GM18909 (cell line): ENCODE results near the gene RAD51B.

ENCODE experiments used
- ATAC-seq: cut with Tn5 transposase; IDR thresholded peaks from one replicate; pipeline ENCODE4 v1.9.1; 2021; ENCODE audit warnings: mild to moderate bottlenecking; ENCODE audit not compliant: unreplicated experiment, poor library complexity

Gene RAD51B

DNA sequence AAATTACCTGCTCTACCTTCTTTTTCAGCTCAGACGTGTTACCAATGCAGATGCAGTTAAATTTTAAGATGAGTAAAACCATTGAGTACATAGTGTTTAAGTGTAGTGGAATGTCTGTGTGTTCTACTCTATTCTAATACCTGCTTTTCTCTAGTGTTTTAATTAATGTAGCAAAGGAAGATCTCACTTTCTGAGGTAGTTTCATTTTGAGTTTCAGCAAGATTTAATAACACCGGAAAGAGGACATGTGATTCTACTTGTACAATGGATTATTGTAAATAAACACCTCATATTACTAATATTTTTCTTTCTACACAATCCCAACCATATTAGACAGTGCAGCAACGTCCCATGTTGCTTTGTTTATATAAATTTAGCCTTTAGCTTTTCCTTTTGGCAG is 315.4 kb downstream of the RAD51B start:
- no peak for ATAC-seq

DNA sequence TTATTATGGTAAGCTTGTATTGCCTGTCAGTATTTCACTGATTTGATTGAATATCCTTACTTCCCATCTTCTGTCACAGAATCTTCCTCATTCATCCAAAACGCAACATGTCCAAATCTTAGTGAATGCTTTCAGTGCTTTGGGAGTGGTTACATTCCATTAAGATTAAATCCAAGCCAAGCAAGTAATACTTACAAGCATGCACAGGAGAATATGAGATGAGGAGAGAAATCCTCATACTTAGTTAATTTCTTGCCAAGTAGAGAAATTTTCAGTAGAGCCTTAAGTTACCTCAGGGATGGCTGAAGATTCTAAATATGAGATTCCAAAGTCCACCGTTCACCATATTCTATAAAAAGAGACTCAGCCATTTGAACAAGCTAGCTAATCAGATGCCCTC is 316.0 kb downstream of the RAD51B start:
- no peak for ATAC-seq

DNA sequence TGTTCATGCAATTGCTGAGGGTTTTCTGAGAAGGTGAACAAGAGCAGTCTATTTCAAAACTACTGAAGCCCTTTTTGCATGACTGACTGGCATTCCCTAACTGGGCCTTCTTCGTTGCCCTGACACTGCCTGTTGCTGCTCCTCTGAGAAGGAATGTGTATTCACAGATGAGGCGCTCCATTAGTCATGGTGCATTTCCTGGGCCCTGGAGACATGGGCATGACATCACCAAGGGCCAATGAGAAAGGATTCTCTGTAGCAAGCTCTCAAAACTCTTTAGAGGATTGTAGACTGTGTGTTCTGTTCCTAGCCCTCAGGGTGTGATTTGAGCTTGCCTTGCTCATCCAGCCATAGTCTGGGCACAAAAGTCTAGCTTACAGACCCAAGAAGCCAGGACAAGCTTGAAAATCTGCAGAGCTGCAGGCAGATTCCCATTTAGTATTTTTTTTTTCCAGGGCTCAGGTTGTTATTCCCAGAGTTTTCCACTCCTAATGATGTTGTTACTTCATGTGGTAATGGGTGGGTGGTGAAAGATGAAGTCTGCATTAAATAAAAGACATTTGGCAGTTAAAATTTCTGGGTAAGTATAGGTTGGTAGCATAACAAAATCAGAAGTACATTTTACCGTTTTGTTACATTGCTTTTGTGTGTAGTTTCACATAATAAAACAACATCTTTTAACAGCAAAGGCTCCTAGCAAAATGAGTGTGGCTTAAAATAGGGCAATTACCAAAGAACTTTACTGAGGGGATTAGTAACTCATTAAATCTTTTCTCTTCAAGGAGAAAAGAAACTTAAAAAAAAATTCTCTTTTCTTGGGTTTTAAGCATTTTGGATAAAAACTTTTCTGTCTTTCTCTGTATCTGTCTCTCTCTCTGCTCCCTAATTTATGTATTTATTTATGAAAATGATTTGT is 318.4 kb downstream of the RAD51B start:
- no peak for ATAC-seq

DNA sequence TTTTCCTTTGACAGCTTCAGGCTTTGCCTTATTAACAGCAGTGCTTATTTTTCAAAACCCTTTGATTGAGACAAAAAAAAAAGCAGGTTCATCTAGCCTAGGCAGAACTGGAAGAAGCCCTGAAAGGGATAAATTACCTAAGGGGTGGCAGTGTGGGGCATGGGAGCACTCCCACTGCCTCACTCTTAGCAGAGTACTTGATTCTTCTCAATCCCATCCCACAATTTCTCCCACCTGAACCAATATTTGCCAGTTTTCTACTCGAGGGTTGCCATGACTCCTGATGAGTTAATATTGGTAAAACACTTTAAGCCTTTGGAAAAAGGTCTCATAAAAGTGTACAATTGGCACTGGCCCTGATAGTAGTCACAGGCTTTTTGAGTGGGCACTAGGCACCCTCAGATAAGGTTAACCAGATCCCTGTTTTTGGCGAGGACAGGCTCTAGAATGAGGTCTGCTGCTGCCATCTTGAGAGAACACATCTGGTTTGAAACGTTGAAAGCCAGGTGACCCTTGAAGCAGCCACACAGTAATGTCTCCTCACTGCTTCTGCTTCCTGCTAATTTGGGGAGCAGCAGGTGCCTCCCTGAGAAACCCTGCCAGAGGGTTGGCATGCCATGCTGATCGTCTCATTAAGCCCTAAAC is 320.0 kb downstream of the RAD51B start:
- no peak for ATAC-seq

DNA sequence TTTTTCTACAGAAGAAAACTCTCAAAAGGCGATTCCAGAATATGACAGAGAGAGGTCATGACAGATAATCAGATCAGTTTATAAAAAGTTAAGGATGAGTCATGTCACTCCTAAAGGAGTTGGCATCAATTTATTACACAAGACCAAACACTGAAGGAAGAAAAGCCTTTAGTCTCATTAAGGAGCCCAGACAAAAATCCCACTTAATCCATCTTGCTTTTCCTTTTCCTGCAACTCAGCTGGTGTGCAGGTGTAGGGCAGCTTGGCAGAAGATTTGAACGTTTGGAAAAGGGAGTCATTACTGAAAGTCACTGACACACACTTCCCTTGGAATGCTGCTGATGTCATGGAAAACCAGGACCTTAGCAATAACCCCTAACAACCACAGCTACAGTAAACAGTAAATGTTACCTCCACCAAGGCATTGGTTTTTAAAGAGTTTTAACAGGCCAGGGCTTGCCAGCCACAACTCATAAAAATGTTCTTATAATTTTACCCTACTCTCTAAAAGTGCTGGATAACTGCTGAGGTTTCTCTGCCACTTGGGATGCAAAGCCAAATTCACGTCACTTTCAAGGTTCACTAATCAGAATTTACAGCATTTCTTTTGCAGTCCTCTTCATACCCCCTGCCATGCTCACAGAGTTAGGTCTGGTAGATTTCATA is 320.6 kb downstream of the RAD51B start:
- no peak for ATAC-seq

DNA sequence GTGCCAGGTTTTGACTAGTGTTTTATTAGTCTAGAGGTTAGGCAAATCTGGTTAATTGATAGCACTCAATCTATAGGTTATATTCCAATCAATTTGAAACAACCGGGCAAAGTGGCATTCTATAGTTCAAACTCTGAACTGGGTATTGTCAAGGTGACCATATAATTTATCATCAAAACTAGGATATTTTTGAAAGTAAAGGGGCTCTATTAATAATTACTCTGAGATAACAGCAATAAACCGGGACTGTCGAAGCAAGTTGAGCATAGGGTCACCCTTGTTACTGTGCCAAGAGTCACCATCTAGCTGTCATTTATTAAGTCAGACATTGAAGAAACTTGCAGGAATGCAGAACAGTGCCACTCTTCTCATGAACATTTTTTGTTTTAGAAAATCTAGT is 321.2 kb downstream of the RAD51B start:
- ATAC-seq, result no peak

DNA sequence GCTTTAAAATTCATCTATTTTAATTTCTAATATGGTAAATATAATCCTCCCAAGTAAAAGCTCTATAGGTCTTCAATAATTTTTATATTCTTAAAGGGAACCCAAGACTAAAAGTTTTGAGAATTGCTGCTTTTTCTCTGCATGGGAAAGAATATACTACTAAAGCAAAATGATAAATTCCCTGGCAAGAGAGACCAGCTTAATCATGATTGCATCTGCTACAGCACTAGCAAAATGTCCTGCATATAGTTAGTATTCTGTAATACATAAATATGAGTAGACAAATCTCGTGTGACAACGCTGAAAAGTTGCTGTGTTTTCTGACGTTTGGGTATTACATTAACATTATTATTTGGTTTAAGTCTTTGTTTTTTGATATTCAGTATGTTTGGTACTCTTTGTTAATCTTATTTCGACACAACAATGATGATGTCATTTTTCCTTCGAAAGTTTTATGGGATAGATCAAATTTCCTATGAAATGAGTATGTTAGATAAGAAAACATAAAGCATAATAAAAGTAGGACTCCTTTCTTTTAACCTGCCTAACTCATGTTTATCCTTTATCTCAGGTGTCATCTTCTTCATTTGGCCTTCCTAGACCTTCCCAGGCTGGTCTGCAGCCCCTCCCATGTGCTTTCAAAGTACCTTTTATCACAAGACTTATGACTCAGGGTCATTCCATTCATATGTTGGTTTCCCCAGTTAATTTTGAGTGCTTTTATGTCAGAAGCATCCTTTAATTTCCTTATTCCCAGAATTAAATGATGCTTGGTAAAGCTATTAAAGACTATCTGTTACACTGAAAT is 321.9 kb downstream of the RAD51B start:
- ATAC-seq, result no peak

DNA sequence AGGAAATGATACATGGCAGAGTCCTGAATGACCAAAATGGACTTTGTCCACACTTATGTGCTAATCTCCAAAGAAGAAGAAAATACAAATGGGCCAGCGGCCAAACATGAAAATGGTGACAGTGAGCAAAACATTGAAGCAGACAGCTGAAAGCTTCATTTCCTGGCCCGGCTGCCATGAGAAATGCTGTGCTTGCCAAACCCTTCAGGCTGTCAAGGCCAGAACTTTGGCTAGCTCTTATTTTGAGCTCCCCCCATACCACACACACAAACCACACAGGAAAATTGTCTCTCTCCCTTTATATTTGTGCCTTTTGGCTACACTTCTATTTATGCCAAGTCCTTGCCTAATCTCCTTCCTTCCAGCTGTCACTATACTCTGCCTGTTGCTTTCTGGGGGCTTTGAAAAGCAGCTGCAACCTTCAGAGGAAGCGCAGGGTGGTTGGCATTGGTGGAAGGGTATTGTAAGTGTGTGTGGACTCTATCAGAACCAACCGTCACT is 323.8 kb downstream of the RAD51B start:
- ATAC-seq, result no peak

DNA sequence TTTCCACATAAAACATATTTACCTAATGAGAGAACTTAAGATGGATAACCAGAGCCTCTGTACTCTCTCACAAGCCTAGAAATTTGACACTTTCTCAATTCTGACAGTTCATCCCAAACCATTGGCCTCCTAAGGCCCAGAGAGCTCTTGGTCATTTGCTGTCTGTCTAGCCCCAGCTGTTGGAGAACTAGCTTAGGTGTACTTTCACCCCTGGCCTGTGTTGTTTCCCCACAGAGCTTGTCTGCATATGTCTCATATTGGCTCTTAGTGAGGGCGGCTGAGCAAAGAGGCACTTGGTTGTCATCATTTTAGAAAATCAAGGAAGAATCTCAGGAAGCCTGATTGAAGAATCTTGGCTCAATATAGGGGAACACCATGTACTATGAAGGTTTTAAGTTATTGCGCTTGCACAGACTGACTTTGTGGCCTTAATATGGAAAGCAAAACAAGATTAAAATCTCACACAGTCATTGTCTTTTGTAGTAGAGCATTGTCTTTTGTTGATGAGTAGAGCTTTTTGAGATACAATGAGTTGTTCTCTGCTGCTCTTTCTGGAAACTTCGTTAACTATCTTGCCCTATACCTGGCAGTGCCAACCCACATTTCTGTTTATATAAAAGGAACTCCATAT is 324.6 kb downstream of the RAD51B start:
- ATAC-seq, result no peak

DNA sequence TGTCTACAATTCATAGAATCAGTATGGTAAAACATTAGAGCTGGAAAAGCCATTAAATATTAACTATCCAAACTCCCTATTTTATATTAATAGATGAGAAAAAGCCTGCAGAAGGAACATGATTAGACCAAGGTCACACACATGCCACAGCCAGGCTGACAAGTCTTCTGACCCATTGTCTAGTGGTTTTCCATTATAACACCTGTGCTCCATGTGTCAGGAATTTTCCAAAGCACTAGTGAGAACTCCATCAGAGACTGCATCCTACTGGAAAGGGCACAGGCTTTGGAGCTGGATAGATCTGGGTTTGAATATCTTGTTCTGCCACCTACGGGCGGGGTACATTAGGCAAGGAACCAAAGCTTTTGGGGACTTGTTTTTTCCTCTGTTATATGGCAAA is 325.5 kb downstream of the RAD51B start:
- no peak for ATAC-seq

DNA sequence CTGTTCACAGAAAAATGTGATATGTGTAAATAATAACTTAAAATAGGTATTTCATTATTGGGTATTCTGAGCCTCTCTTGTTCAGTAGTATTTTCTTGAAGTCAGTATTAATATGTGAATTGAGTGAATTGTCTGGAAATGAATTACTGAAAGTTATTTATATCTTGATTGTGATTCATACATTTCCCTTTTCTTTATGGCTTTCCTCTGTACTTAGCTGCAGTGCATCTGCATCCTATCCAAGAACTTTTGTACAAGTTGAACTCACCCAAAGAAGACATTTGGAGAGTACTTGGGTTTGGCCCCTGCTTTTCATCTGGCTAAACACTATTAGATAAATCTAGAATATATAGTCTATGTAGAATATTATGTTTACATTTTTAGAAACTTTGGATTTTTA is 326.0 kb downstream of the RAD51B start:
- ATAC-seq, result no peak

DNA sequence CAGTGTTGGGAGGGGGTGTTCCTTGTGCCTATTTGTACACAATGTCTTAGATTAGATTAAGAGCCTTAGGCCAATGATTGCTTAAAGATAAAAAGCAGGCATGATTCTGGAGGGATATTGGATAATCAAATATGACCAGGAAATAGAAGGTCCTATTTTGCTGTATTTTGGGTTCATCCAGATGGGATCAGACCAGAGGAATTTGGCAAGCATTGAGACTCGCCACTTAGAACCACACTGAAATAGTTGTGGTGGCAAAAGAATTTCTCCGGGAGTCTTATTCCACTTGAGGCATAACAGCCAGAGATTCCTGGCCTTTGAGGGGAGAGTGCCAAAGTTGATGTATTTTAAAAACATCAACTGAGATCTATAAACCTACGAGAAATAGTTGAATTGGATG is 327.2 kb downstream of the RAD51B start:
- ATAC-seq, result no peak

DNA sequence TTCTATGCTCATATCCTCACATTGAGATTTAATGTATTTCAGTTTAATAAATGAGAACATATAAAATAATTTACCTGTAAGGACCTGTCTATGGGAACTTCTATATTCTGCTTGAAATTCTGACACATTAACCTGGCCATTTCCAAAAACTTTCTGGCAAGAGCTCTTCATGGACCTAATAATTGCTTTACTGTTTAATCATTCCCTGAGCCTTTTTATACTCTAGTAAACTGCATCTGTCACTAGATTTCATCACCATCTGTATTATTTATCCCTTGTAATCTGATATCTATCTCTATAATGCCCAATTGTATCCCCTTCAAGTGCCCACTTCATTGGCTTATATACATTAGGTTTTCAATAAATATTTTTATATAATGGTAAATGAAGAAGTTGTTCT is 327.7 kb downstream of the RAD51B start:
- no peak for ATAC-seq

DNA sequence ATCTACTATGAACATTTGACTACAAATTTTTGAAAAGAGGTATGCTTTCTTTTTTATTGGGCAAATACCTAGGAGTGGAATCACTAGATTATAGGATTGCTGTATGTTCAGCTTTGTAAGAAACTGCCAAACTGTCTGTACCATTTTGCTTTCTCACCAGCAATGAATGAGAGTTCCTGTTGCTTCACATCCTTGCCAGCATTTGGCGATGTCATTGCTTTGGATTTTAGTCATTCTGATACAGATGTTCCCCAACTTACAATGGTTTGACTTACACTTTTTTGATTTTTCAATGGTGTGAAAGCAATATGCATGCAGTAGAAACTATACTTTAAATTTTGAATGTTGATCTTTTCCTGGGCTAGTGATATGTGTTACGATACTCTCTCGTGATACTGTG is 328.7 kb downstream of the RAD51B start:
- no peak for ATAC-seq

DNA sequence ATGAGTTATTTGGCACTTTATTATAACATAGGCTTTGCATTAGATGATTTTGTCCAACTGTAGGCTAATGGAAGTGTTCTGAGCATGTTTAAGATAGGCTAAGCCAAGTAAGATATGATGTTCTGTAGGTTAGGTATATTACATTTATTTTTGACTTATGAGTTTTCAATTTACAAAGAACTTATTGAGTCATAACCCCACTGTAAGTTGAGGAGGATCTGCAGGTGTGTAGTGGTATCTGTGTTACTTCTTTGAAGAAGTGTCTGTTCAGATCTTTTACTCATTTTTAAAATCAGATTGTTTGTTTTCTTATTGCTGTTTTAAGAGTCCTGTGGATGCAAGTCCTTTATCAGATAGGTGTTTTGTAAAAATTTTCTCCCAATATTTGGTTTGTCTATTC is 329.2 kb downstream of the RAD51B start:
- no peak for ATAC-seq

DNA sequence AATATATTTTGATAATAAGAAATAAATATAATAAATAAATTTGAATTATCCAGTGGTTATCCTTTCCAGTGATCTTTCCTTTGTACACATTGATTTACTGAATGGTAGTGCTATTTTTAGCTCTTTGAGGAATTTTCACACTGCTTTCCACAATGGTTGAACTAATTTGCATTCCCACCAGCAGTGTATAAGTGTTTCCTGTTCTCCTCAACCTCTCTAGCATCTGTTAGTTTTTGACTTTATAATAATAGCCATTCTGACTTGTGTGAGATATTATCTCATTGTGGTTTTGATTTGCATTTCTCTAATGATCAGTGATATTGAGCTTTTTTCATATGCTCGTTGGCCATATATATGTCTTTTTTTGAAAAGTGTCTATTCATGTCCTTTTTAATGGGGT is 333.7 kb downstream of the RAD51B start:
- ATAC-seq, result no peak

DNA sequence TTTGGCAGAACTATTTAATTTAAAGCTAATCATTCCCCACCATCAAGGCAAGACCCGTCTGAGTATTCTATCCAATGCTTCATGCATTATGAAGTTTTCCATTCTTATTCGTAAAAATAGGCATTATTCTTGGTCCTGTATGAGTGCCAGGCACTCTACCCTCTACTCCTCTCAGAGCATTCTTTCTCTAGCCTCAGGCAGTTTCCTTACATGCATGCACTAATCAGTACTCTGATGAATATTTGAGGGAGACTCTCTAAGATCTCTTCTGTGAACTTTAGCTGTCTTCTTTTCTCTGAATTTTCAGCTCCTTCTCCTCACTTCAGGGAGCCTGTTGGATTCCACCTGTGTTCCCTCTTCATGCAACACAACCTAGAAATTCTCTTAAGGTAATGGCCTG is 334.7 kb downstream of the RAD51B start:
- no peak for ATAC-seq

DNA sequence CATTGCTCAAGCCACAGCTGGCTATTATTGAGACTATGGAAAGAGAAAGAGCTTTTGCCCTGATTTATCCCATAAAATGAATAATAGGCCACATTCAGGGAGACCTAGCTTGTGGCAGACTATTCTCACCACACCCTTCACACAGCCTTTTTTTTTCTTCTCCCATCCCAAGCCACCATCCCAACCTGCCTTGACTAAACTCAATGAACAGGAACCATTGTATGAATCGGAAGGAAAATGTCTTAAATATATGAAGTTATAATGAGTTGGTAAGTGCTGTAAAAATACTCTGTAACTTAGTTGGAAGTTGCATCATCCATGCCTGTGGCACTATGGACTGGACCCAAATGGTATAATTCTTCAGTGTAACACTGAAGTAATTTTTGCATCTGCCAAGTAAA is 338.4 kb downstream of the RAD51B start:
- ATAC-seq, result no peak

DNA sequence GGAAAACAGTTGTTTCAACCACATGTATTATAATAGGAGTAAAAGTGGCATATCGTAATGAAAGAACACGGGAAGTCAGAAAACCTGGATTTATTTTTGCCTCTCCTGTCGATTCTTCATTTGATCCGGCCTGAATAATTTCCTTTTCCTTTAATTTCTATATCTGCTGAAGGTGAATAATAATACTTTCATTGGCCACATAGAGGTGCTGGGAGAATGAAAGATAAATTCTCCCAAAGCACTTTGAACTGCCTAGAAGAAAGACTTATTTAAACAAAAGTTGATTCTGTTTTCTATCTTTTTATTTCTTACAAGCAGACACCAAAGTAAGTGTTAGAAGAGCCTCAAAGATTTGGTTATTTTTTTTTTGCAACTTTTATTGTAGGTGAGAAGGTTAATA is 339.1 kb downstream of the RAD51B start:
- no peak for ATAC-seq
